SU-DHL-6 (cell line): Measurements from ENCODE around the gene EML4.
"Not testable (repeated sequence)": the region's sequence is repeated elsewhere in the genome, so short reads cannot be mapped to it uniquely, and the experiment has no call there.

ENCODE experiments used
- H2AFZ ChIP-seq: fragments of 200-600 bp; sonication (generic); 2 replicates; pipeline ENCODE4 v1.6.1; 2014; ENCODE audit warnings: low read depth, mild to moderate bottlenecking, moderate library complexity, mixed read lengths, antibody characterized with exemption, low read length; ENCODE audit not compliant: severe bottlenecking
- H3F3A ChIP-seq: fragments of 200-600 bp; shearing (Covaris generic); 2 replicates; pipeline ENCODE4 v1.6.0; 2016; ENCODE audit warnings: antibody characterized with exemption, mild to moderate bottlenecking; ENCODE audit not compliant: insufficient read depth
- H3K27ac ChIP-seq: fragments of 200-600 bp; sonication (generic); 2 replicates; pipeline ENCODE4 v1.5.1; 2016; ENCODE audit warnings: low read depth, mild to moderate bottlenecking, low read length, moderate library complexity, mixed read lengths
- H3K27me3 ChIP-seq: fragments of 200-600 bp; sonication (generic), shearing (Covaris generic); 2 replicates; pipeline ENCODE4 v1.6.0; 2014; ENCODE audit warnings: mild to moderate bottlenecking, low read length
- H3K36me3 ChIP-seq: fragments of 200-600 bp; sonication (generic); 2 replicates; pipeline ENCODE4 v1.6.1; 2014; ENCODE audit warnings: mild to moderate bottlenecking, low read length, mixed read lengths
- H3K4me2 ChIP-seq: fragments of 300-600, 200-600 bp; shearing (Covaris generic), sonication (generic); 2 replicates; pipeline ENCODE4 v1.6.0; 2014; ENCODE audit warnings: low read length, low read depth, mild to moderate bottlenecking; ENCODE audit not compliant: poor library complexity, severe bottlenecking
- H3K4me3 ChIP-seq: fragments of 200-600 bp; sonication (generic); 2 replicates; pipeline ENCODE4 v1.5.1; 2014; ENCODE audit warnings: antibody characterized with exemption, low read length, mild to moderate bottlenecking, mixed read lengths; ENCODE audit not compliant: insufficient read depth, poor library complexity, severe bottlenecking
- H3K79me2 ChIP-seq: fragments of 200-600 bp; sonication (generic); 2 replicates; pipeline ENCODE4 v1.6.1; 2014; ENCODE audit warnings: mild to moderate bottlenecking, low read length, moderate library complexity; ENCODE audit not compliant: insufficient read depth
- H3K9ac ChIP-seq: fragments of 200-600 bp; sonication (generic); 2 replicates; pipeline ENCODE4 v1.7.0; 2014; ENCODE audit warnings: mild to moderate bottlenecking, low read length
- H3K9me2 ChIP-seq: fragments of 200-600 bp; sonication (generic); replicated peaks from 2 replicates; pipeline ENCODE4 v1.6.1; 2014; ENCODE audit warnings: low read length; ENCODE audit not compliant: insufficient read depth
- H3K9me3 ChIP-seq: fragments of 200-600 bp; sonication (generic); 2 replicates; pipeline ENCODE4 v1.6.1; 2014; ENCODE audit warnings: low read length, mixed read lengths; ENCODE audit not compliant: insufficient read depth
- H4K20me1 ChIP-seq: fragments of 200-600 bp; sonication (generic); 2 replicates; pipeline ENCODE4 v1.6.1; 2014; ENCODE audit warnings: low read depth, mild to moderate bottlenecking, antibody characterized with exemption, low read length, moderate library complexity, mixed read lengths
- CTCF ChIP-seq: fragments of 200-600 bp; sonication (generic); IDR thresholded peaks from one replicate; pipeline ENCODE4 v1.5.1; 2017; ENCODE audit warnings: antibody characterized with exemption, mild to moderate bottlenecking, low read length, moderate library complexity; ENCODE audit not compliant: insufficient read depth, poor library complexity, severe bottlenecking
- EZH2phosphoT487 ChIP-seq: fragments of 200-600 bp; sonication (generic), shearing (Covaris generic); conservative IDR thresholded peaks from 2 replicates; pipeline ENCODE4 v1.6.1; 2018; ENCODE audit warnings: mild to moderate bottlenecking, antibody characterized with exemption, low read length, moderate library complexity, mixed read lengths

The EML4 gene

DNA sequence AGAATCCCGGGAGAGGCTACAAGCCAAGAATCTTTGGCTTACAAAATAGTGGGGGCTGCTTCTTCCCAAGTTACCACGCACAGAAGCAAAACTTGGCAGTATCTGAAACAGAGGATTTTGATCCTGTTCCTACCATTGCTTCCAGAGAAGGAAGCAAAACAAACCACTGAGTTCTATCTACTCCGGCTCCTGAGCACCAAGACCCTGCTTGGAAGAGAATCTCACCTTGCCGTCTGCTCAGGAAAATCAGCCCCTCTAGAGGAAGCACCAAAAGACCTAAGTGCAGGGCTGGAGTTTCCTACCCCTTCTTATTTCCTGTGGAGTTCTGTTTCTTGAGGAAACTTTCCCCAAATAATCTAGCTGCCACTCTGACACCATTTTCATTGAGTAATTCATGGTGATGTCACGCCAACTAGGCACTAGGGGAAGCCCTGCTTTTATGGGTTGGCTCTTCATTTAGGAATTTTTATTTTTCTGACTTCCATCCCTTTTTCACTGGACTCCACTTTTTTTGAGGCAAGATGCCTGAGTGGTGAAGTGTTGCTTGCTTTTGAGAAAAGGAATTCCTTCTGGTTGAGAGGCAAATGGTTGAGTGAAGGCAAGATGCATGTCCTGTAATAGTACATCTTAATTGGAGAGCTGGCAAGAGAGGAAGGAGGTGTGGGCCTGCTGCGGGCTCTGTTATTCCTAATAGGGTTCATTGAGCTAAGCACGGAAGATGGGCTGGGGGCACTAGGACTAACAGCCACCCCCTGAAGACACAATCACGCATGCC lies 36.8 kb upstream of the EML4 start:
- Histone ChIP-seq H3K27ac (no peak overlapping the region), H3K79me2 (no peaks in the 10 kb centered on the region), H3F3A (no peaks in the 10 kb centered on the region), H2AFZ (no peak overlapping the region), H3K9me3 (no peaks in the 10 kb centered on the region), H3K4me2 (peak overlapping the region; percentile 31), H3K36me3 (no peaks in the 10 kb centered on the region), H4K20me1 (no peaks in the 10 kb centered on the region), H3K4me3 (no peak overlapping the region), H3K9me2 (no peaks in the 10 kb centered on the region), H3K27me3 (no peaks in the 10 kb centered on the region), H3K9ac (no peak overlapping the region)
- TF ChIP-seq CTCF, result no peak

- TF ChIP-seq EZH2phosphoT487 (no peak), CTCF (no peak)
- Histone ChIP-seq H4K20me1 (no peaks in the 10 kb centered on the region), H3K4me3 (no peak overlapping the region), H2AFZ (no peak overlapping the region), H3K27me3 (no peaks in the 10 kb centered on the region), H3K4me2 (peak overlapping the region; percentile 31), H3K27ac (no peak overlapping the region), H3F3A (no peaks in the 10 kb centered on the region), H3K9me2 (no peaks in the 10 kb centered on the region), H3K36me3 (no peaks in the 10 kb centered on the region), H3K9ac (peak overlapping the region; percentile 21; the same call in 1 of the 2 replicates), H3K9me3 (no peaks in the 10 kb centered on the region), H3K79me2 (no peaks in the 10 kb centered on the region)
Observed at GRCh38 chr2:42132966-42133641, 36.0 kb upstream of the EML4 start.

- Histone ChIP-seq H2AFZ (no peak overlapping the region), H3K36me3 (no peaks in the 10 kb centered on the region), H3K4me2 (no peak overlapping the region), H4K20me1 (no peaks in the 10 kb centered on the region), H3K79me2 (no peaks in the 10 kb centered on the region), H3K4me3 (no peak overlapping the region), H3K27ac (no peak overlapping the region), H3F3A (no peaks in the 10 kb centered on the region), H3K27me3 (no peaks in the 10 kb centered on the region), H3K9me2 (no peaks in the 10 kb centered on the region), H3K9me3 (no peaks in the 10 kb centered on the region), H3K9ac (no peak overlapping the region)
- TF ChIP-seq CTCF, result no peak
- no peak for TF ChIP-seq EZH2phosphoT487
Observed at GRCh38 chr2:42133771-42134195, 35.4 kb upstream of the EML4 start.

DNA sequence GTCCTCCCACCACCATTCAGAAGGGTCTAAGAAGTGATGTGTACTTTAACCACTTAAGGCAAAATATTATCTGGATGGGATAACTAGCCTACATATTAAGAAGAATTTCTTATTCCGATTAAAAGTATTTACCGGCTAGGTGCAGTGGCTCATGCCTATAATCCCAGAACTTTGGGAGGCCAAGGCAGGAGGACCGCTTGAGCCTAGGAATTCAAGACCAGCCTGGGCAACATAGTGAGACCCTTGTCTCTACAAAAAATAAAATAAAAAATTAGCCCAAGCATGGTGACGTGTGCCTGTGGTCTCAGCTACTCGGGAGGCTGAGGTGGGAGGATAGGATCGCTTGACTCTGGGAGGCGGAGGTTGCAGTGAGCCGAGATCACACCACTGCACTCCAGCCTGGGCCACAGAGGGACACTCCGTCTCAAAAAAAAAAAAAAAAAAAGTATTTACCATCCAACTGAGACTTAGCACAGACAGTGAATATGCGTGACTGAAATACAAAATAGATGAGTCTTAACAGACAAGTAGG lies 34.7 kb upstream of the EML4 start:
- H3K9me2 ChIP-seq, H3K27me3 ChIP-seq, H3K27ac ChIP-seq, H3K36me3 ChIP-seq, H3K79me2 ChIP-seq, H4K20me1 ChIP-seq, H2AFZ ChIP-seq, H3K9me3 ChIP-seq, H3K9ac ChIP-seq, H3K4me3 ChIP-seq, H3F3A ChIP-seq, H3K4me2 ChIP-seq: not testable (repeated sequence)
